ENCODE measurements around the gene SWAP70.
A peak's percentile ranks its signal among the peaks of the same experiment; 100 is the strongest.

SWAP70 gene

GRCh38 chr11:9669954-9670353, 6.1 kb downstream of the SWAP70 start:
- DNase-seq (ENCODE audit: low spot score), result no peak
- no peak for ATAC-seq (ENCODE audit: low read depth)
- H3K4me1 ChIP-seq (ENCODE audit: insufficient read depth, poor library complexity, severe bottlenecking), result no peaks in the 10 kb centered on the region
- H3K27me3 ChIP-seq (ENCODE audit: insufficient read depth, poor library complexity, severe bottlenecking), result no peaks in the 10 kb centered on the region
- H3K36me3 ChIP-seq (ENCODE audit: low read depth), result 0 out of 2 replicates have a peak, but pooled peaks cover 3% of the 10 kb centered on the region
- H3K4me3 ChIP-seq (ENCODE audit: severe bottlenecking), result no peak overlapping the region
- H3K27ac ChIP-seq (ENCODE audit: poor library complexity, severe bottlenecking), result no peak overlapping the region
- no peak for TF ChIP-seq CTCF (IDR thresholded peaks at IDR 0.05; ENCODE audit: poor library complexity, severe bottlenecking)
- H3K9me3 ChIP-seq (ENCODE audit: severe bottlenecking), result no peaks in the 10 kb centered on the region

GRCh38 chr11:9672288-9672916, 8.5 kb downstream of the SWAP70 start:
- H3K36me3 ChIP-seq (ENCODE audit: low read depth), result no peaks in the 10 kb centered on the region
- no peaks in the 10 kb centered on the region for H3K9me3 ChIP-seq (ENCODE audit: severe bottlenecking)
- no peak overlapping the region for H3K27ac ChIP-seq (ENCODE audit: poor library complexity, severe bottlenecking)
- H3K4me3 ChIP-seq (ENCODE audit: severe bottlenecking), result no peak overlapping the region
- DNase-seq (ENCODE audit: low spot score) (no peak), ATAC-seq (ENCODE audit: low read depth) (0 out of 3 replicates have a peak, but pooled peaks have one; percentile 19)
- H3K27me3 ChIP-seq (ENCODE audit: insufficient read depth, poor library complexity, severe bottlenecking), result no peaks in the 10 kb centered on the region
- H3K4me1 ChIP-seq (ENCODE audit: insufficient read depth, poor library complexity, severe bottlenecking), result peaks cover 5% of the 10 kb centered on the region
- TF ChIP-seq CTCF (IDR thresholded peaks at IDR 0.05; ENCODE audit: poor library complexity, severe bottlenecking), result no peak

- no peaks in the 10 kb centered on the region for H3K27me3 ChIP-seq (ENCODE audit: insufficient read depth, poor library complexity, severe bottlenecking)
- no peaks in the 10 kb centered on the region for H3K36me3 ChIP-seq (ENCODE audit: low read depth)
- no peak overlapping the region for H3K27ac ChIP-seq (ENCODE audit: poor library complexity, severe bottlenecking)
- no peak for DNase-seq (ENCODE audit: low spot score)
- no peak for ATAC-seq (ENCODE audit: low read depth)
- peaks cover 7% of the 10 kb centered on the region for H3K4me1 ChIP-seq (ENCODE audit: insufficient read depth, poor library complexity, severe bottlenecking)
- H3K9me3 ChIP-seq (ENCODE audit: severe bottlenecking), result no peaks in the 10 kb centered on the region
- no peak for TF ChIP-seq CTCF (IDR thresholded peaks at IDR 0.05; ENCODE audit: poor library complexity, severe bottlenecking)
- H3K4me3 ChIP-seq (ENCODE audit: severe bottlenecking), result no peak overlapping the region
Observed at GRCh38 chr11:9672918-9673317, 9.0 kb downstream of the SWAP70 start.

- ATAC-seq (ENCODE audit: low read depth) (no peak), DNase-seq (ENCODE audit: low spot score) (no peak)
- Histone ChIP-seq H3K36me3 (ENCODE audit: low read depth) (no peaks in the 10 kb centered on the region), H3K27me3 (ENCODE audit: insufficient read depth, poor library complexity, severe bottlenecking) (no peaks in the 10 kb centered on the region), H3K9me3 (ENCODE audit: severe bottlenecking) (no peaks in the 10 kb centered on the region), H3K4me1 (ENCODE audit: insufficient read depth, poor library complexity, severe bottlenecking) (peaks cover 7% of the 10 kb centered on the region), H3K4me3 (ENCODE audit: severe bottlenecking) (no peak overlapping the region), H3K27ac (ENCODE audit: poor library complexity, severe bottlenecking) (no peak overlapping the region)
- TF ChIP-seq CTCF (IDR thresholded peaks at IDR 0.05; ENCODE audit: poor library complexity, severe bottlenecking), result no peak
Observed at GRCh38 chr11:9675691-9676090, 11.8 kb downstream of the SWAP70 start.

- ATAC-seq (ENCODE audit: low read depth), result no peak
- no peak overlapping the region for H3K27ac ChIP-seq (ENCODE audit: poor library complexity, severe bottlenecking)
- peaks cover 7% of the 10 kb centered on the region for H3K4me1 ChIP-seq (ENCODE audit: insufficient read depth, poor library complexity, severe bottlenecking)
Observed at GRCh38 chr11:9677951-9678350, 14.1 kb downstream of the SWAP70 start.

More at GRCh38 chr11:9677951-9678350, 14.1 kb downstream of the SWAP70 start:
- DNase-seq (ENCODE audit: low spot score), result no peak
- no peaks in the 10 kb centered on the region for H3K9me3 ChIP-seq (ENCODE audit: severe bottlenecking)
- no peaks in the 10 kb centered on the region for H3K27me3 ChIP-seq (ENCODE audit: insufficient read depth, poor library complexity, severe bottlenecking)
- H3K36me3 ChIP-seq (ENCODE audit: low read depth), result no peaks in the 10 kb centered on the region
- no peak for TF ChIP-seq CTCF (IDR thresholded peaks at IDR 0.05; ENCODE audit: poor library complexity, severe bottlenecking)
- no peak overlapping the region for H3K4me3 ChIP-seq (ENCODE audit: severe bottlenecking)
